SK-N-SH treated with all-trans-retinoic acid at 6 μM for 48 hours (cell line): ENCODE results near the gene KCTD13.

Experiments
- ATAC-seq: fragments of 200-7000 bp; cut with Tn5 transposase; 3 replicates; pipeline ENCODE4 v1.9.1; 2020; ENCODE audit warnings: mild to moderate bottlenecking, moderate library complexity
- ARNTL ChIP-seq: fragments of 450-650 bp; formaldehyde crosslinking; IDR thresholded peaks from 2 replicates; pipeline ENCODE4 v1.5.0; 2020; ENCODE audit warnings: low read depth, mild to moderate bottlenecking, moderate library complexity, borderline replicate concordance
- BACH2 ChIP-seq: fragments of 250-450 bp; sonication (Bioruptor Pico); IDR thresholded peaks from 2 replicates; pipeline ENCODE4 v1.9.0; 2021; ENCODE audit warnings: mild to moderate bottlenecking, borderline replicate concordance
- CREB5 ChIP-seq: fragments of 250-450 bp; sonication (Bioruptor Pico); IDR thresholded peaks from 2 replicates; pipeline ENCODE4 v1.5.1; 2020; ENCODE audit warnings: low read depth, mild to moderate bottlenecking, moderate library complexity
- CSDC2 ChIP-seq: fragments of 250-450 bp; sonication (Bioruptor Pico); IDR thresholded peaks from 2 replicates; pipeline ENCODE4 v1.5.0; 2020; ENCODE audit warnings: mild to moderate bottlenecking, moderate library complexity
- CSRNP3 ChIP-seq: fragments of 250-450 bp; sonication (Bioruptor Pico); IDR thresholded peaks from 2 replicates; pipeline ENCODE4 v1.5.1; 2021; ENCODE audit warnings: mild to moderate bottlenecking, moderate library complexity
- ESRRG ChIP-seq: fragments of 250-450 bp; sonication (Bioruptor Pico); IDR thresholded peaks from 2 replicates; pipeline ENCODE4 v1.6.1; 2021; ENCODE audit warnings: mild to moderate bottlenecking
- GLIS3 ChIP-seq: fragments of 250-450 bp; sonication (Bioruptor Pico); IDR thresholded peaks from 2 replicates; pipeline ENCODE4 v1.5.0; 2020; ENCODE audit warnings: mild to moderate bottlenecking, moderate library complexity
- ISL1 ChIP-seq: fragments of 250-450 bp; sonication (Bioruptor Pico); IDR thresholded peaks from 2 replicates; pipeline ENCODE4 v2.1.2; 2022; ENCODE audit warnings: mild to moderate bottlenecking, moderate library complexity
- OSR1 ChIP-seq: fragments of 250-450 bp; sonication (Bioruptor Pico); IDR thresholded peaks from 2 replicates; pipeline ENCODE4 v1.8.0; 2022; ENCODE audit warnings: moderate library complexity, mild to moderate bottlenecking, inconsistent platforms
- PPARA ChIP-seq: fragments of 250-450 bp; sonication (Bioruptor Pico); IDR thresholded peaks from 2 replicates; pipeline ENCODE4 v1.5.0; 2020; ENCODE audit warnings: mild to moderate bottlenecking, borderline replicate concordance
- TCF4 ChIP-seq: fragments of 250-450 bp; sonication (Bioruptor Pico); IDR thresholded peaks from 2 replicates; pipeline ENCODE4 v1.8.0; 2021; ENCODE audit warnings: mild to moderate bottlenecking, moderate library complexity, borderline replicate concordance
- TOX ChIP-seq: fragments of 250-450 bp; sonication (Bioruptor Pico); IDR thresholded peaks from 2 replicates; pipeline ENCODE4 v1.8.0; 2021; ENCODE audit warnings: mild to moderate bottlenecking, moderate library complexity, borderline replicate concordance
- ZFP3 ChIP-seq: fragments of 250-450 bp; sonication (Bioruptor Pico); IDR thresholded peaks from 2 replicates; pipeline ENCODE4 v1.5.0; 2020; ENCODE audit warnings: mild to moderate bottlenecking, moderate library complexity
- ZFP30 ChIP-seq: fragments of 450-650 bp; formaldehyde crosslinking; IDR thresholded peaks from 2 replicates; pipeline ENCODE4 v1.5.0; 2022; ENCODE audit warnings: mild to moderate bottlenecking, moderate library complexity
- ZNF565 ChIP-seq: fragments of 450-650 bp; formaldehyde crosslinking; conservative IDR thresholded peaks from 2 replicates; pipeline ENCODE4 v1.5.0; 2020; ENCODE audit warnings: low read depth, mild to moderate bottlenecking, moderate library complexity
- ZNF70 ChIP-seq: fragments of 450-650 bp; formaldehyde crosslinking; IDR thresholded peaks from 2 replicates; pipeline ENCODE4 v1.5.0; 2020; ENCODE audit warnings: mild to moderate bottlenecking, moderate library complexity
- ZNF8 ChIP-seq: fragments of 450-650 bp; formaldehyde crosslinking; IDR thresholded peaks from 2 replicates; pipeline ENCODE4 v1.5.0; 2020; ENCODE audit warnings: mild to moderate bottlenecking, moderate library complexity
- TF ChIP-seq, protein P1 (sequence below): fragments of 250-450 bp; sonication (Bioruptor Pico); IDR thresholded peaks from 2 replicates; pipeline ENCODE4 v1.8.0; 2021; ENCODE audit warnings: low read depth, mild to moderate bottlenecking, moderate library complexity, borderline replicate concordance
- TF ChIP-seq, protein P2 (sequence below): fragments of 250-450 bp; sonication (Bioruptor Pico); IDR thresholded peaks from 2 replicates; pipeline ENCODE4 v1.8.0; 2020; ENCODE audit warnings: mild to moderate bottlenecking, moderate library complexity, borderline replicate concordance

KCTD13 gene, protein sequence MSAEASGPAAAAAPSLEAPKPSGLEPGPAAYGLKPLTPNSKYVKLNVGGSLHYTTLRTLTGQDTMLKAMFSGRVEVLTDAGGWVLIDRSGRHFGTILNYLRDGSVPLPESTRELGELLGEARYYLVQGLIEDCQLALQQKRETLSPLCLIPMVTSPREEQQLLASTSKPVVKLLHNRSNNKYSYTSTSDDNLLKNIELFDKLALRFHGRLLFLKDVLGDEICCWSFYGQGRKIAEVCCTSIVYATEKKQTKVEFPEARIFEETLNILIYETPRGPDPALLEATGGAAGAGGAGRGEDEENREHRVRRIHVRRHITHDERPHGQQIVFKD

GRCh38 chr16:29925781-29926710, at the start of gene KCTD13:
TSS of gene KCTD13 (minus strand) at chr16:29926226. CDS start at chr16:29926033, 193 bp downstream.
- TF ChIP-seq ZNF70 (CRISPR knock-in tag) (peak; percentile 54; the same call in 1 of the 2 replicates), CSDC2 (CRISPR knock-in tag) (no peak), ZNF565 (CRISPR knock-in tag) (no peak), ESRRG (no peak)
- TF ChIP-seq, all 23 proteins: peak for 1
- ATAC-seq = peak; percentile 95

GRCh38 chr16:29975134-29975538, 49.1 kb upstream of the KCTD13 start:
- ATAC-seq = no peak

GRCh38 chr16:29974291-29975133, 48.5 kb upstream of the KCTD13 start:
- peak; percentile 11 for ATAC-seq
- TF ChIP-seq PPARA (CRISPR knock-in tag) (no peak), ZNF8 (CRISPR knock-in tag) (no peak), ZFP3 (CRISPR knock-in tag) (no peak), BACH2 (CRISPR knock-in tag) (no peak), ZNF565 (CRISPR knock-in tag) (no peak), CSRNP3 (no peak), TCF4 (CRISPR knock-in tag) (no peak), TOX (CRISPR knock-in tag) (no peak), OSR1 (CRISPR knock-in tag) (no peak), ARNTL (CRISPR knock-in tag) (no peak), CREB5 (no peak), ZNF70 (CRISPR knock-in tag) (no peak)
- TF ChIP-seq, protein P1, sequence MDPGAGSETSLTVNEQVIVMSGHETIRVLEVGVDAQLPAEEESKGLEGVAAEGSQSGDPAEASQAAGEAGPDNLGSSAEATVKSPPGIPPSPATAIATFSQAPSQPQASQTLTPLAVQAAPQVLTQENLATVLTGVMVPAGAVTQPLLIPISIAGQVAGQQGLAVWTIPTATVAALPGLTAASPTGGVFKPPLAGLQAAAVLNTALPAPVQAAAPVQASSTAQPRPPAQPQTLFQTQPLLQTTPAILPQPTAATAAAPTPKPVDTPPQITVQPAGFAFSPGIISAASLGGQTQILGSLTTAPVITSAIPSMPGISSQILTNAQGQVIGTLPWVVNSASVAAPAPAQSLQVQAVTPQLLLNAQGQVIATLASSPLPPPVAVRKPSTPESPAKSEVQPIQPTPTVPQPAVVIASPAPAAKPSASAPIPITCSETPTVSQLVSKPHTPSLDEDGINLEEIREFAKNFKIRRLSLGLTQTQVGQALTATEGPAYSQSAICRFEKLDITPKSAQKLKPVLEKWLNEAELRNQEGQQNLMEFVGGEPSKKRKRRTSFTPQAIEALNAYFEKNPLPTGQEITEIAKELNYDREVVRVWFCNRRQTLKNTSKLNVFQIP (CRISPR knock-in tag) = no peak

More at GRCh38 chr16:29975134-29975538, 49.1 kb upstream of the KCTD13 start:
- 0 out of 2 replicates have a peak, but pooled peaks have one; percentile 9 for TF ChIP-seq ISL1 (CRISPR knock-in tag)
- TF ChIP-seq ARNTL (CRISPR knock-in tag) = no peak

DNA sequence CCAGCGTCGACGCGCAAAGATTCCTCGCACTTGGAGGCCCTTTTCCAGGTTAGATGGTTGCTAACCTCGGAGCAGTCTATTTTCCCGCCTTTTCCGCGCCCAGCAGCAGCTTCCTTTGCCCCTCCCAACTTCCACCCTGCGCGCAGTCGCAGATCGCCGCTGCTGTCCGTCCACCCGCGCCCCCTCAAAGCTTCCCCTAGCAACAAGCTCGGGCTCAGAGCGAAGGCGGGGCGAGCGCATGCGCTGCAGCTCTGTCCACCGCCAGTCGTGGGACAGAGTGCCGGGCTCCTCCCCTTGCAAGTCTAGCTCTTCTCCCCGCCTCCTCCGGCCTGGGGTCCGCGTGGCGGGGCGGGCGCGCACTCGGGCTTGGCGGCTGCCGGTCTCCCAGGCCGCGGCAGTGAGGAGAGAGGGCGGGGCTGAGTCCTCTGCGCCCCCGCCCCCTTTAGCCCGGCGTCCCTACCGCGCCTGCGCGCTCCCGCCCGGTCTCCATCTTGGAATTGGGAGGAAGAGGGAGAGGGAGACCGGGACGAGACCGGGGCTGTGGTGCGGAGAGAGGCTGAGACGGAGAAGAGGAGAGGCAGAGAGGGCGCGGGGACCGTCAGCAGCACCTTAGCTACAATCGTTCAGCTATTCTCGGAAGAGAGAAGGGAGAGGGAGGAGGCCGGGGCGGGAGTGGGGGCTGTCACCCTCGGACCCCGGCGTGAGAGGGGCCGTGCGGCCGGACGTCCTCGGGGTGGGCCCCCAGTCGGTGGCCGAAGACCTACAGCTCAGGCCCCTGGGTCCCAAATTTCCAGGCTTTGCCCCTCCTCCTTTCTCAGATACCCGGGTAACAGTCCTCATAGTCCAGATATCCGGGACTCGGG, 47.6 kb upstream of the KCTD13 start, which contains the start of gene TAOK2:
Gene TAOK2, plus strand, starts transcription at position 485 of the 863 bp plus-strand sequence. CDS start 3,905 bp downstream, outside the sequence.
- peak; percentile 98 for ATAC-seq
- no peak for TF ChIP-seq TOX (CRISPR knock-in tag)
- TF ChIP-seq, protein P1 (CRISPR knock-in tag) = no peak
- TF ChIP-seq ZFP3 (CRISPR knock-in tag) = no peak
- TF ChIP-seq CREB5 = no peak
- TF ChIP-seq ZFP30 = no peak
- no peak for TF ChIP-seq ESRRG
- TF ChIP-seq ARNTL (CRISPR knock-in tag) = no peak
- TF ChIP-seq, protein P2, sequence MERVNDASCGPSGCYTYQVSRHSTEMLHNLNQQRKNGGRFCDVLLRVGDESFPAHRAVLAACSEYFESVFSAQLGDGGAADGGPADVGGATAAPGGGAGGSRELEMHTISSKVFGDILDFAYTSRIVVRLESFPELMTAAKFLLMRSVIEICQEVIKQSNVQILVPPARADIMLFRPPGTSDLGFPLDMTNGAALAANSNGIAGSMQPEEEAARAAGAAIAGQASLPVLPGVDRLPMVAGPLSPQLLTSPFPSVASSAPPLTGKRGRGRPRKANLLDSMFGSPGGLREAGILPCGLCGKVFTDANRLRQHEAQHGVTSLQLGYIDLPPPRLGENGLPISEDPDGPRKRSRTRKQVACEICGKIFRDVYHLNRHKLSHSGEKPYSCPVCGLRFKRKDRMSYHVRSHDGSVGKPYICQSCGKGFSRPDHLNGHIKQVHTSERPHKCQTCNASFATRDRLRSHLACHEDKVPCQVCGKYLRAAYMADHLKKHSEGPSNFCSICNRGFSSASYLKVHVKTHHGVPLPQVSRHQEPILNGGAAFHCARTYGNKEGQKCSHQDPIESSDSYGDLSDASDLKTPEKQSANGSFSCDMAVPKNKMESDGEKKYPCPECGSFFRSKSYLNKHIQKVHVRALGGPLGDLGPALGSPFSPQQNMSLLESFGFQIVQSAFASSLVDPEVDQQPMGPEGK (CRISPR knock-in tag) = no peak
- no peak for TF ChIP-seq GLIS3
